ENCODE results near the gene FAM110D. TPM values are rescaled to one million over a fixed set of nuclear protein-coding genes. Genes with fewer than 3 reads are reported as not detected.

The FAM110D gene
- total and polyA plus RNA-seq, 2 donors (not counting 1 experiment from before 2014, with no cell fraction given) = not detected

DNA sequence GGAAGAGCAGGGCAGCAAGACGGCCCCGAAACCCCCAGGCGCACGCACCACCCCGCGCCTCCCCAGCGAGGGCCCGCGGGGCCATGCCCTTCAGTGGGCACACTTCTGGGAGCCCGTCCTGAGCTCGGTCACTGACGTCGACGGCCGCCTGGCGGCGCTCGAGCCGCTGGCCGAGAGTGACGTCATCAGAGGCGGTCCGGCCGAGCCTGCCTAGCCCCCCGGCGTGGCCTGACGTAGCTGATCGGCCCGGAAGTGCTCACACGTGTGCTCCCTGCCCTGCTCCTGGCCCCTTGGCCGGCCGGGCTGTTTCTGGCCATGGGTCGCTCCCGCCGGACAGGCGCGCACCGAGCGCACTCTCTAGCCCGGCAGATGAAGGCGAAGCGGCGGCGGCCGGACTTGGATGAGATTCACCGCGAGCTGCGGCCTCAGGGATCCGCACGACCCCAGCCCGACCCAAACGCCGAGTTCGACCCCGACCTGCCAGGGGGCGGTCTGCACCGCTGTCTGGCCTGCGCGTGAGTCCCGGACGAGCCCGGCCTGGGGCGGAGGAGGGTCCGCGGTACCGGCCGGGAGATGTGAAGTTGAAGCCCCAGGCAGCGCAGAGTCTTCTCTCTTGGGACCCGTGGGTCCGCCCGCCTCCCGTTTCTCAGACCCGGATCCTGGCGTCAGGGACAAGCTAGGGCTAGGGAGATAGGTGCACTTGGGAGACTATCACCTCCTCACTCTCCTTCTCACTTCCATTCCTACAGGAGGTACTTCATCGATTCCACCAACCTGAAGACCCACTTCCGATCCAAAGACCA is 11.0 kb downstream of the FAM110D start, which contains the start of gene ZNF593:
Gene ZNF593 (plus strand): TSS at position 240 of the 803 bp plus-strand sequence. CDS start 76 bp downstream, at position 316.
- CTCF ChIA-PET = interaction anchor here (0.6 to 2.2 kb wide), 38 partner anchors 8 to 263 kb away, joined by 3 to 42 read pairs (median 4); partner anchors contain the start of genes CD52, CEP85, DHDDS and PDIK1L
- Histone ChIP-seq H3K27ac (ENCODE audit: low read length in 2 of 2) (peak within 1 kb of the TSS; percentile 38 to 91), H3K4me1 (ENCODE audit: control insufficient read depth in 2 of 2, insufficient read depth in 2 of 2, low read length in 2 of 2) (peaks cover 7 to 15% of the 10 kb centered on the region in 2 donors), H3K4me2 (replicated peaks; ENCODE audit: low read depth, low read length, poor library complexity, severe bottlenecking) (peak within 1 kb of the TSS; percentile 95), H3K36me3 (replicated peaks in 1 of 2; ENCODE audit: control extremely low read depth in 1 of 2, control insufficient read depth in 1 of 2, extremely low read depth in 1 of 2, insufficient read depth in 2 of 2, low read length in 1 of 2) (no peaks in the 10 kb centered on the region), H3K79me2 (ENCODE audit: control insufficient read depth, insufficient read depth, low read length) (peaks cover 14% of the 10 kb centered on the region), H3K4me3 (ENCODE audit: control extremely low read depth in 1 of 5, extremely low read depth in 1 of 5, insufficient read depth in 1 of 5, low read depth in 2 of 5, low read length in 4 of 5) (peak within 1 kb of the TSS; percentile 58 to 94 (median 86)), H3K9ac (ENCODE audit: low read length) (peak within 1 kb of the TSS; percentile 96), H4K20me1 (ENCODE audit: control insufficient read depth, insufficient read depth, low read length, poor library complexity, severe bottlenecking) (no peaks in the 10 kb centered on the region), H2AFZ (ENCODE audit: insufficient read depth, low read depth, low read length, poor library complexity, severe bottlenecking) (peak within 1 kb of the TSS; percentile 94), H3K27me3 (replicated peaks in 1 of 4; ENCODE audit: control extremely low read depth in 1 of 4, control insufficient read depth in 3 of 4, insufficient read depth in 4 of 4, low read length in 3 of 4) (no peaks in the 10 kb centered on the region), H3K9me3 (ENCODE audit: control extremely low read depth in 1 of 3, control insufficient read depth in 2 of 3, insufficient read depth in 1 of 3, low read length in 2 of 3) (no peaks in the 10 kb centered on the region)
- H3K9me3 Mint-ChIP-seq (ENCODE audit: insufficient read depth) = no peaks in the 10 kb centered on the region
- DNase-seq (peak; percentile 92), ATAC-seq (ENCODE audit: low read depth) (peak; percentile 97)
- no peaks in the 10 kb centered on the region for H3K27me3 Mint-ChIP-seq
- H3K27ac Mint-ChIP-seq = peak within 1 kb of the TSS; percentile 85
- peak within 1 kb of the TSS; percentile 93 for H3K4me3 Mint-ChIP-seq
- WGBS (ENCODE audit: insufficient coverage) = 1% methylated on average over 72 of the region's 76 CpGs
- POLR2A ChIA-PET = interaction anchor here (0.9 to 1.1 kb wide), 2 partner anchors 64 to 119 kb away, joined by 3 to 5 read pairs; partner anchors contain the start of gene CEP85
- intact Hi-C loops (cut with micrococcal nuclease) = loop anchor here (1.0 kb wide), 5 partner anchors 59 to 262 kb away; partner anchors contain the start of genes CEP85, DHDDS and PDIK1L
- TF ChIP-seq EZH2 (IDR thresholded peaks at IDR 0.05; ENCODE audit: borderline replicate concordance, insufficient read depth, low read depth, low read length, poor library complexity, severe bottlenecking) (no peak), CTCF (IDR thresholded peaks at IDR 0.05) (peak; percentile 79)
- peaks cover 15% of the 10 kb centered on the region for H3K4me1 Mint-ChIP-seq

GRCh38 chr1:26170472-26170821 is 11.6 kb downstream of the FAM110D start:
- peak overlapping the region in 1 of 2 donors; percentile 91 for H3K27ac ChIP-seq (ENCODE audit: low read length in 2 of 2)
- peak overlapping the region; percentile 95 for H3K4me2 ChIP-seq (replicated peaks; ENCODE audit: low read depth, low read length, poor library complexity, severe bottlenecking)
- Mint-ChIP-seq H3K9me3 (ENCODE audit: insufficient read depth) (no peaks in the 10 kb centered on the region), H3K4me3 (peak overlapping the region; percentile 93), H3K4me1 (peaks cover 15% of the 10 kb centered on the region), H3K27ac (peak overlapping the region; percentile 85), H3K27me3 (no peaks in the 10 kb centered on the region)
- TF ChIP-seq EZH2 (IDR thresholded peaks at IDR 0.05; ENCODE audit: borderline replicate concordance, insufficient read depth, low read depth, low read length, poor library complexity, severe bottlenecking) = no peak
- no peak for TF ChIP-seq CTCF (IDR thresholded peaks at IDR 0.05)
- H4K20me1 ChIP-seq (ENCODE audit: control insufficient read depth, insufficient read depth, low read length, poor library complexity, severe bottlenecking) = no peaks in the 10 kb centered on the region
- H2AFZ ChIP-seq (ENCODE audit: insufficient read depth, low read depth, low read length, poor library complexity, severe bottlenecking) = peak overlapping the region; percentile 94
- H3K79me2 ChIP-seq (ENCODE audit: control insufficient read depth, insufficient read depth, low read length) = peaks cover 14% of the 10 kb centered on the region
- ChIA-PET POLR2A (no interaction called here), CTCF (interaction anchor here (0.9 to 2.2 kb wide), 19 partner anchors 8 to 262 kb away, joined by 3 to 42 read pairs (median 8); partner anchors contain the start of genes CEP85, DHDDS, PDIK1L and SH3BGRL3)
- DNase-seq (no peak), ATAC-seq (ENCODE audit: low read depth) (no peak)
- peaks cover 7 to 15% of the 10 kb centered on the region in 2 donors for H3K4me1 ChIP-seq (ENCODE audit: control insufficient read depth in 2 of 2, insufficient read depth in 2 of 2, low read length in 2 of 2)
- intact Hi-C loops (cut with micrococcal nuclease) = no loop called here
- no peaks in the 10 kb centered on the region for H3K36me3 ChIP-seq (replicated peaks in 1 of 2; ENCODE audit: control extremely low read depth in 1 of 2, control insufficient read depth in 1 of 2, extremely low read depth in 1 of 2, insufficient read depth in 2 of 2, low read length in 1 of 2)
- peak overlapping the region; percentile 96 for H3K9ac ChIP-seq (ENCODE audit: low read length)
- H3K27me3 ChIP-seq (replicated peaks in 1 of 4; ENCODE audit: control extremely low read depth in 1 of 4, control insufficient read depth in 3 of 4, insufficient read depth in 4 of 4, low read length in 3 of 4) = no peaks in the 10 kb centered on the region
- H3K4me3 ChIP-seq (ENCODE audit: control extremely low read depth in 1 of 5, extremely low read depth in 1 of 5, insufficient read depth in 1 of 5, low read depth in 2 of 5, low read length in 4 of 5) = peak overlapping the region; percentile 58 to 94 (median 86)
- no peaks in the 10 kb centered on the region for H3K9me3 ChIP-seq (ENCODE audit: control extremely low read depth in 1 of 3, control insufficient read depth in 2 of 3, insufficient read depth in 1 of 3, low read length in 2 of 3)
- WGBS (ENCODE audit: insufficient coverage) = 76% methylated on average over 9 of the region's 9 CpGs

Measured in B cell (primary cell).